Duodenal mucosa (tissue), 2 donors: ENCODE results near the gene BARHL1.

Experiments used
- H3K27ac ChIP-seq: one replicate; pipeline ENCODE4 v1.7.0; 2013; ENCODE audit warnings: low read depth, low read length
- H3K27me3 ChIP-seq, 2 donors: one replicate each; pipeline ENCODE4 v1.7.0; 2013; ENCODE audit warnings: low read length in 2 of 2, control low read depth in 1 of 2; ENCODE audit not compliant: insufficient read depth in 2 of 2, control insufficient read depth in 1 of 2
- H3K36me3 ChIP-seq, 2 donors: one replicate each; pipeline ENCODE4 v1.7.0; 2013; ENCODE audit warnings: low read length in 2 of 2, control low read depth in 1 of 2; ENCODE audit not compliant: insufficient read depth in 2 of 2, control insufficient read depth in 1 of 2
- H3K4me1 ChIP-seq, 2 donors: one replicate each; pipeline ENCODE4 v1.7.0; 2013; ENCODE audit warnings: low read length in 2 of 2, control low read depth in 1 of 2; ENCODE audit not compliant: insufficient read depth in 2 of 2, control insufficient read depth in 1 of 2
- H3K4me3 ChIP-seq, 2 donors: one replicate each; pipeline ENCODE4 v1.7.0; 2013; ENCODE audit warnings: low read length in 2 of 2, low read depth in 1 of 2
- H3K9ac ChIP-seq, 2 donors: one replicate each; pipeline ENCODE4 v1.7.0; 2013; ENCODE audit warnings: low read length in 2 of 2, low read depth in 1 of 2
- H3K9me3 ChIP-seq, 2 donors: one replicate each; pipeline ENCODE4 v1.7.0; 2013; ENCODE audit warnings: low read length in 2 of 2, control low read depth in 1 of 2; ENCODE audit not compliant: control insufficient read depth in 1 of 2

BARHL1 gene

DNA sequence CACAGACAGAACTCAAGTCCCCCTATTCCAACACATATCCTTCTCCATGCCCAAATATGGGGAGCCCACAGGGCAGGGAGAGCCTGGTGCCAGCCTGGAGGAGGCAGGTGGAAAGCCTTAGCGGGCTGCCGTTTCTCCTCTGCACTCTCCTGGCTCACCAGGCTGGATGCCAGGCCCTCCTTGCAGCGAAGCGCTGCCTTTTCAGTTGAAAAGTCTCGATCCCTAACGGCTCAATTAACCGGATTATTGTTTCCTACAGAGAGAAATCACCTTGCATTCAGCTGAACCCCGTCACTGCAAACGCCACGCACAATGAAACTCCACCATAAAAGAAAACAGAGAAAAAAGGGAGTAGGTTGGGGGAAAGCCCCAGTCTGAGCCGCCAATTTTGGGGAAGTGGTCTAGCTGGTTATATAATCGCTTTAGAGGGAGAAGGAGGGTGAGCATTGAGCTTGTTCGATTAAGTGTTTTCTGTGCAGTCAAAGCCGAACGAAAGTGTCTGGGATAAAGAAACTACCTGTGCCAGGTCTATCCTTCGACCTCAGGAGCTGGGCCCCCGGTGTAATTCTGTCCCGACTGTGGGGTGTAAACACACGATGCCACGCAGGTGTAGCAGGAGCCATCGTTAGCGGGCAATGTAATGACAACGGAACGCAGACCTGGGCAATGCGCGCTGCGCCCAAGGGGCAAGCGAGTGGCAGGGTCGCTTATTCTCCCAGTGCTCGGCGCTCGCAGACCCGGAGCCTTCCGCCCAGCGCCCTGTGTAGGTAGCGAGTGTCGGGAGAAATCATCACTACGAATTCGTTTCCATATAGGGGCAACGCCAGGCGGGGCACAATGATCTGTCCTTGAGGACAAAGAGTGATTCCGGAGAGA lies 3.8 kb downstream of the BARHL1 start:
- H3K4me3 ChIP-seq = no peak overlapping the region
- no peak overlapping the region for H3K27ac ChIP-seq
- H3K36me3 ChIP-seq = no peaks in the 10 kb centered on the region
- H3K27me3 ChIP-seq = peaks cover 79 to 85% of the 10 kb centered on the region in 2 donors
- H3K9ac ChIP-seq = no peak overlapping the region
- H3K4me1 ChIP-seq = peaks cover 0 to 3% of the 10 kb centered on the region in 2 donors
- H3K9me3 ChIP-seq = no peaks in the 10 kb centered on the region

DNA sequence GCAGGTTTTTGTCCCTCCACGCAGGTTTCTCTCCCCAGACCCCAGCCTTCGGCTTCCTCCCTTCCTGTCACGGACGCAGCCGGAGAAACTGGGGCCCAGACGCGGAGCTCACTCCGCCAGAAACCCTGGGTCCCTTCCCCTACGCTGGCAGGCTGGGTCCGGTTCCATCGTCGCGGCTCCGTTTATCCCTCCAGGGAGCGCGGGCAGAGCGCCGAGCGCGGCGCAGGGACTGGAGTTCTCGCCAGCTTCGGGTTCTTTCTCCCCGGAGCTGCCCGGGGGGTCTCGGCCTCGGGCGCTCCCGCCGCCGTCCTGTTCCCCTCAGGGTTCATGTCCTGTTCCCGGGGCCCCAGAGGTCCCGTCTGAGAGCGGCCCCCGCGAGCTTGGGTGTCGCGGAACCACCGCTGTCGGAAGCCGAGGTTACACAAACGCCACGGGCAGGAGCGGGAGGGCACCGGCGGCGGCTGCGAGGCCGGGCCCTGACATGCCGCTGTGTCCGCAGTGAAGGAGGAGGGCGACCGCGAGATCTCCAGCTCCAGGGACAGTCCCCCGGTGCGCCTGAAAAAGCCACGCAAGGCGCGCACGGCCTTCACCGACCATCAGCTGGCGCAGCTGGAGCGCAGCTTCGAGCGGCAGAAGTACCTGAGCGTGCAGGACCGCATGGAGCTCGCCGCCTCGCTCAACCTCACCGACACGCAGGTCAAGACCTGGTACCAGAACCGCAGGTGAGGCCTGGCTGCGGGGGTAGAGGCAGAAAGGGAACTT lies 4.6 kb downstream of the BARHL1 start:
- H3K27ac ChIP-seq = no peak overlapping the region

DNA sequence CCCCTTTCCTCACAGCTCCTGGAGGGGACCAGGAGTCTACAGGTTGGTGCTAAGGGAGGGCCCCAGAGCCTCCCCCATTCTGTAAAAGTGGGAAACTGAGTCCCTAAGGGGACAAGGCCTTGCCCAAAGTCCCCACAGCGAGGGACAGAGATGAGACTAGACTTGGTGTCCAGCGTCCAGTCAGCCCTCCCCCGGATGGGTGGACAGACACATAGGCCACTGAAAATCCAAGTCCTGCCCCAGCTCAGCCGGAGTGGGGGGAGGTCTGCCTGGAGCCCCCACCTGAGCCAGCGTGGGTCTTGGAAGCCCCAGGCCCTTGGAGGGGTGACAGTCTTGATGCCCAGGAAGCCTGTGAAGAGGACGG lies 5.2 kb downstream of the BARHL1 start:
- Histone ChIP-seq H3K4me1 (no peaks in the 10 kb centered on the region), H3K4me3 (no peak overlapping the region), H3K27ac (no peak overlapping the region), H3K36me3 (no peaks in the 10 kb centered on the region), H3K9ac (no peak overlapping the region), H3K27me3 (peaks cover 78 to 84% of the 10 kb centered on the region in 2 donors), H3K9me3 (no peaks in the 10 kb centered on the region)

More for the DNA sequence above, 4.6 kb downstream of the BARHL1 start:
- Histone ChIP-seq H3K9me3 (no peaks in the 10 kb centered on the region), H3K9ac (no peak overlapping the region), H3K4me3 (no peak overlapping the region), H3K4me1 (no peaks in the 10 kb centered on the region), H3K36me3 (no peaks in the 10 kb centered on the region), H3K27me3 (peaks cover 78 to 84% of the 10 kb centered on the region in 2 donors)

DNA sequence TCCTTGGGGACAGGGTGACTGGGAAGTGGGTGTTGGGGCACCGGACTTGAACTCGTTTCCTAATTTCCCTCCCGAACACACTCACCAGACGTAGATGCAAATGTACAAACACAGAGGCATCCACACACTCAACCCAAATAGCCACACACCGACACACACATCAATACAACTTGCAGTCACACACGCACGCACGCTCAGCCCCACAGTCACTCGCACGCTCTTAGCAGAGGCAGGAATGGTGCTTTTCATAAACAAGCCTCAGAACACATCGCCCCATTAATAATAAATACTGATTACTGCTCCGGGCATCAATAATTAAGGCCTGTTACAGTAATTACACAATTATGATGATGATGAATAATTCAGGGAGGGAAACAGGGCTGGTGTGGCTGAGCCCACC lies 5.7 kb downstream of the BARHL1 start:
- no peaks in the 10 kb centered on the region for H3K9me3 ChIP-seq
- peaks cover 73 to 80% of the 10 kb centered on the region in 2 donors for H3K27me3 ChIP-seq
- no peak overlapping the region for H3K27ac ChIP-seq
- no peak overlapping the region for H3K9ac ChIP-seq
- H3K4me1 ChIP-seq = no peaks in the 10 kb centered on the region
- H3K4me3 ChIP-seq = no peak overlapping the region
- no peaks in the 10 kb centered on the region for H3K36me3 ChIP-seq

DNA sequence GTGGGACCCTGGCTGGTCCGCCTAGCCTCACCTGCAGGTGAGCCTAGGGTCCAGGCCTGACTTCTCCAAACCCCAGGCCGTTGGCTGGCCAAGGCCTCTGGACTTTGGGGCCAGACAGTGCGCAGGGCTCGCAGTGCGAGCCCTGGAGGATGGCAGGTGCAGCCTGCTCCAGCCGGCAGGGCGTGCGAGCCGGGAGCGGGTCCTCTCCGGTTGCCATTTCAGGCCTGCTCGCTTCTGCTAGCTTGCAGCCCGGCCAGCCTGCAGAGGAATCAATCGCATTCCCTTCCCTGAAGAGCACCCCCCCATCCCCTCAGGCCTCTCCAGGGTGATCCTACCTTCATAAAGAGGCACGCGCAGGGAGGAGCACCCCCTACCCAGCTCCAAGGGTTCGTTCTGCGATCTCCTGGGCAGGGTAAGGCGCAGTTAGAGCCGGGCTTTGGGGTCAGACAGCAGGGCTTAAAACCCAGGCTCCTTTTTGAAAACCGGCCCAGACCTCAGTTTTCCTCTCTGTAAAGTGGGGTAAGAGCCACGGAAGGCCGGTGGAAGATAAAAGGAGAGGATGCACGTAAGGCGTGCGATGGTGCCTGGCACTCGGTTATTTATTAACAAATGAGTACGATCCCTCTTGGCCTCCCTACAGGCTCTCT lies 6.2 kb downstream of the BARHL1 start:
- Histone ChIP-seq H3K27ac (no peak overlapping the region), H3K36me3 (peaks cover 0 to 4% of the 10 kb centered on the region in 2 donors), H3K4me3 (no peak overlapping the region), H3K4me1 (no peaks in the 10 kb centered on the region), H3K9me3 (no peaks in the 10 kb centered on the region), H3K27me3 (peaks cover 68 to 74% of the 10 kb centered on the region in 2 donors), H3K9ac (no peak overlapping the region)

DNA sequence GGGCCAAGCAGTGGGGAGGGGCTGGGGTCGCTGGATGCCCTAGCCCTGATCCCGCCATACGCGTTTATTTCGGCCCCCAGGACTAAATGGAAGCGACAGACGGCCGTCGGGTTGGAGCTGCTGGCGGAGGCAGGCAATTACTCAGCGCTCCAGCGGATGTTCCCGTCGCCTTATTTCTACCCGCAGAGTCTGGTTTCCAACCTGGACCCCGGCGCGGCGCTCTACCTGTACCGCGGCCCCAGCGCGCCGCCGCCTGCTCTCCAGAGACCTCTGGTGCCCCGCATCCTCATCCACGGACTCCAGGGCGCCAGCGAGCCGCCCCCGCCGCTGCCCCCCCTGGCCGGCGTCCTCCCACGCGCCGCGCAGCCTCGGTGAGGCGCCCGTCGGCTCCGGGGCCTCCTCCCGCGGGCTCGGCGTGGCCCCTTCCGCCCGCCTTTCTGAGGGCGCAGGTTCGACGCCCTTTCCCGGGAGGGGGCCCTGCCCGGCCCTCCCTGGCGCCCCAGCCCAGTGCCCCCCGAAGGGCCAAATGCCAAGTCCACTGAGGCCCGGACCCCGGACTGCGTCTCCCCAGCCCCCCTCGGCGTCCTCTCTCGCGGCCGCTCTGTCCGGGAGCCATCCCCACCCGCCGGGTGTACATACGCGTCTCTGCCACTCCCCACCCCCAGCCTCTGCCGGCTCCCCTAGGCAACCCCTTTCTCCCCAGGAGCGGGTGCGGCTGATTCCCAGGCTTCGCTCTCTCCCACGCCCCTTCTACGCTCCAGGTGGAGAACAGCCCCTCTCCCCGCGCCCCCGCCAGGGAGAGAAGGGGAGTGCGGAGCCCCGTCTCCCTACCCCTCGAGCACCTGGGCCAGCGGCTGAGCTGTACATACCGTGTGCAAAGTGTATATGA lies 7.0 kb downstream of the BARHL1 start:
- Histone ChIP-seq H3K9me3 (no peaks in the 10 kb centered on the region), H3K27me3 (peaks cover 62 to 67% of the 10 kb centered on the region in 2 donors), H3K36me3 (peaks cover 0 to 7% of the 10 kb centered on the region in 2 donors), H3K4me3 (no peak overlapping the region), H3K4me1 (no peaks in the 10 kb centered on the region), H3K27ac (no peak overlapping the region), H3K9ac (no peak overlapping the region)

DNA sequence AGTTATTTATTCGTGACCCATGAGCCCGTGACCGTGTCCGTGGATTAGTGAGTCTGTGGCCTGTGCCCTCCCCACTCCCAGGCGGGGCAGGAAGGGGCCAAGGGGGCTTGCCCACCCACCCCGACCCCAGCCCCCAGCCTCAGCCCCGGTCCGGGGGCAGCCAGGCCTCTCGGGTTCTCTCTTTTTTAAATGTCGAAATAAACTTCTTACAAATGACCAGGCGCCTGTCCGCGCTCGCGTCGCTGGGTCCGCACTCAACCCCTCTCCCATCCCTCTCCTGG lies 7.6 kb downstream of the BARHL1 start:
- Histone ChIP-seq H3K4me1 (no peaks in the 10 kb centered on the region), H3K9ac (no peak overlapping the region), H3K36me3 (peaks cover 0 to 13% of the 10 kb centered on the region in 2 donors), H3K9me3 (no peaks in the 10 kb centered on the region), H3K27me3 (peaks cover 56 to 61% of the 10 kb centered on the region in 2 donors), H3K4me3 (no peak overlapping the region), H3K27ac (no peak overlapping the region)

DNA sequence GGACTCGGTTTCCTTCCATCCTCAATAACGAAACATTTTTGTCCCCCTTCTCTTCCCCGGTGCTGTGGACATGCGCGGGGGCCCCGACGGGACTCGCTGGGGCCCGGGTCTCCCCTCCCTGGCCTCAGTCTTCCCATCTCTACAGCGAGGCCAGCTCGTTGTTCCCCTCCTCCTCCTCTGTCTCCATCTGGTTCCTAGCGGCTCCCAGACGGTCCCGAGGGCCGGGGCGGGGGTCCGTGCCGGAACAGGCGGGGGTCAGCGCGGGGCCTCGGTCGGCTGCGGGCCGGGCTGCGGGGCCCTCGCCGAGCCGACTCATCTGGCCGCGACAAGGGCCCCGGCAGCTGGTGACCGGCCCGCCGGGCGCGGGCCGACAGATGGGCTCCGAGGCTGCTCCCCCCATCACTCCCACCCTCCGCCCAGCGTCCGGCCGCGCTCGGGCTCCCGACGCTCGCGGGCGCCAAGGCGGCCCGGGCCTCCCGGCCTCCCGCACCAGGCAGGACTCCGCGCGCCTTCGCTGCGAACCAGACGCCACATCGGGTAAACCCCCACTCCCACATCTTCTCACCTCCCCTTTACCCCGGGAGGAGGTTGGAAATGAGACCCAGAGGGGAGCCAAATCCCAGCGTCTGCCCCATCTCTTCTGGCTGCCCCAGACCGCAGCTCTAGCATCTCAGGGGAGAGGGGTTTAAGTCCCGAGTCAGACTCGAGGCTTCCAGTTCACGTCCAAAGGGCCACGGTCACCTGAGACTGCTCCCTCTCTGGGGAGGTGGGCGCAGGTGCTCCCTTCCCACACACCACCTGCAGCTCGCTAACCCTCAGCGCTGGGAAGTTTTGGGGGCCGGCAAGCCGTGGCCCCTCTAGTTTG lies 8.1 kb downstream of the BARHL1 start:
- no peaks in the 10 kb centered on the region for H3K4me1 ChIP-seq
- H3K9me3 ChIP-seq = no peaks in the 10 kb centered on the region
- H3K9ac ChIP-seq = no peak overlapping the region
- H3K27me3 ChIP-seq = peaks cover 50 to 55% of the 10 kb centered on the region in 2 donors
- peaks cover 0 to 13% of the 10 kb centered on the region in 2 donors for H3K36me3 ChIP-seq
- H3K27ac ChIP-seq = no peak overlapping the region
- no peak overlapping the region for H3K4me3 ChIP-seq

DNA sequence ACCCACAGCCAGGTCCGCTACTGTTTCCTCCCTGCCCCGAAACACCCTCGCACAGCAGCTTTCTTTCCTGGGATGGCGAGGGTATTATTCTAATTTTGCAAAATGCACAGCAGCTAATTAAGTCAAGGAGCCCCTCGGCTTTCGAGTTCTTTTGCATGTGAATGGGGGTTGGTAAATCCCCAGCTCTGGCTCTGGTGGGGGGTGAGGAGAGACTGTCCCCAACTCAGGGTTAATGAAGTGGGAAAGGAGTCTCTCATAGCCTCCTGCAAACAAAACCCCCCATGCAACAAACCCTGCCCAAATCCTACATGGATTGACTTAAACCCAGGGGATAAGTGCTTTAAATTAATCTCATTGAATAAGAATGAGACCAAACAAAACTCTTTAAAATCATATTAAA lies 8.8 kb downstream of the BARHL1 start:
- Histone ChIP-seq H3K36me3 (peaks cover 0 to 13% of the 10 kb centered on the region in 2 donors), H3K9me3 (no peaks in the 10 kb centered on the region), H3K9ac (no peak overlapping the region), H3K4me3 (no peak overlapping the region), H3K4me1 (no peaks in the 10 kb centered on the region), H3K27ac (no peak overlapping the region), H3K27me3 (peaks cover 44 to 48% of the 10 kb centered on the region in 2 donors)
